Limb (tissue), 2 donors: ENCODE measurements around the gene NIPSNAP2.
"Not testable (repeated sequence)": the region's sequence is repeated elsewhere in the genome, so short reads cannot be mapped to it uniquely, and the experiment has no call there.

Source experiments
- DNase-seq, 2 donors: peaks; one replicate each; pipeline ENCODE4 v3.0.0-alpha.2; 2016; ENCODE audit errors: extremely low spot score in 2 of 2

Gene NIPSNAP2

GRCh38 chr7:56046721-56047445 is 82.5 kb downstream of the NIPSNAP2 start:
- no peak for DNase-seq

DNA sequence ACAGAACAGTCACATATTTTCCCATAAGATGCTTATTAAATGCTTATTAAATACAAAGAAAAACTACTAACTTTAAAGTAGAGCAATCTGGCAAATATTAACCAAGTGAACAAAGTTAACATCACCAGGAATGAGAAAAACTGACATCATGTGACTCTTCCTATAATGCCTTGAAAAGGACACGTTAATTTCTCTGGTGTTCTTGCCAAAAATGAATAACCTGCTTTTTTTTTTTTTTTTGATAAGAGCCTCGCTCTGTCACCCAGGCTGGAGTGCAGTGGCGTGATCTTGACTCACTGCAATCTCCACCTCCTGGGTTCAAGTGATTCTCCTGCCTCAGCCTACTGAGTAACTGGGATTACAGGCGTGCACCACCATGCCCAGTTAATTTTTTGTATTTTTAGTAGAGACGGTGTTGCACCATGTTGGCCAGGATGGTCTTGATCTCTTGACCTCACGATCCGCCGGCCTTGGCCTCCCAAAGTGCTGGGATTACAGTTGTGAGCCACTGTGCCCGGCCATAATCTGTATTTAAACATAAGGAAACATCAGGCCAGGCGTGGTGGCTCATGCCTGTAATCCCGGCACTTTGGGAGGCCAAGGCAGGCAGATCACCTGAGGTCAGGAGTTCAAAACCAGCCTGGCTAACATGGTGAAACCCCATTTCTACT is 83.2 kb downstream of the NIPSNAP2 start:
- not testable (repeated sequence) for DNase-seq

DNA sequence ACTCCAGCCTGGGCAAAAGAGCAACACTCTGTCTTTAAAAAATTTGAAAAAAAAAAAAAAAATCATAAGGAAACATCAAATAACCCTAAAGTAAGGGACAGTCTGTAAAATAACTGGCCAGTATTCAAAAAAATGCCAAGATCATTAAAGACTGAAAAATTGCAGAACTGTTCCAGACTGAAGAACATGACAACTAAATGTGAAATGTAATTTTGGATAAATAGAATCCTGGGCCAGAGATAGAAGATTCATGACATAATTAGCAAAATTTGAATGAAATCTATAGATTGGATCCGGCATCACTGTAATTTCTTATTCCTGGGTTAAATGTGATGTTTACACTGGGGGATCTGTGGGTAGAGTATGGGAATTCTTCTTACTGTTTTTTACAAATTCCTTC is 83.9 kb downstream of the NIPSNAP2 start:
- no peak for DNase-seq

DNA sequence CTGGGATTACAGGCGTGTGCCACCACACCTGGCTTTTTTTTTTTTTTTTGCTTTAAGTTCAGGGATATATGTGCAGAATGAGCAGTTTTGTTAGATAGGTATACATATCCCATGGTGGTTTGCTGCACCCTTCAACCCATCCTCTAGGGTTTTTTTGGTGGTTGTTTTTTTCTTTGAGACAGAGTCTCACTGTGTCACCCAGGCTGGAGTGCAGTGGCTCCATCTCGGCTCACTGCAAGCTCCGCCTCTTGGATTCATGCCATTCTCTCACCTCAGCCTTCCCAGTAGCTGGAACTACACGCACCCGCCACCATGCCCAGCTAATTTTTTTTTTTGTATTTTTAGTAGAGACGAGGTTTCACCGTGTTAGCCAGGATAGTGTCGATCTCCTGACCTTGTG is 84.4 kb downstream of the NIPSNAP2 start:
- DNase-seq: not testable (repeated sequence)
